ENCODE results near the gene TRIM71.

Gene TRIM71

DNA sequence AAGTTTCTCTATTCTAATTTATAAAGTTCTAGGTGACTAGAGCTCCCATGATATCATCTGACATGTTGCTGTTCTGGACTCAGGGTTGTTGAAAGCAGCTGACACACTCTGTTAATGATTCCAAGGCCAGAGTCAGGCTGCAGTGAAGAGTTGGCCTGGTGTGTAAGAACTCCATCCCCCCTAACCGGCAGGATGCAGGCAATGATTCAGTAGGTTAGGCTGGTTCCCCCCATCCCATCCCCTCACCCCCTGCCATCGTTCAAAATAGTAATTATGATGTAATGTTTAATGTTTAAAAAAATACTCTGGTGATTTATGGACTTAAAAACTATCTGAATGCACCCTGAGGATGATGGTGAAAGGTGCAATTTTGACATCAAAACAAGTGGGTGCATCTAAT lies 4.6 kb upstream of the TRIM71 start:
- DNase-seq (ENCODE audit: low read depth in 1 of 2, low spot score in 1 of 2) = no peak
- Histone ChIP-seq H3K27ac (replicated peaks) (no peak overlapping the region), H3K4me3 (replicated peaks; ENCODE audit: insufficient read depth, low read length) (no peak overlapping the region), H3K27me3 (ENCODE audit: insufficient read depth, poor library complexity, severe bottlenecking) (peaks cover 13% of the 10 kb centered on the region)
- TF ChIP-seq SPI1 (IDR thresholded peaks at IDR 0.05; ENCODE audit: borderline replicate concordance, low read depth) (no peak), POLR2AphosphoS5 (IDR thresholded peaks at IDR 0.05; ENCODE audit: low read depth) (no peak), GABPA (IDR thresholded peaks at IDR 0.05; ENCODE audit: low read depth) (no peak), CTCF (IDR thresholded peaks at IDR 0.05; ENCODE audit: insufficient read depth, low read length) (no peak)
- TF ChIP-seq, protein P1, sequence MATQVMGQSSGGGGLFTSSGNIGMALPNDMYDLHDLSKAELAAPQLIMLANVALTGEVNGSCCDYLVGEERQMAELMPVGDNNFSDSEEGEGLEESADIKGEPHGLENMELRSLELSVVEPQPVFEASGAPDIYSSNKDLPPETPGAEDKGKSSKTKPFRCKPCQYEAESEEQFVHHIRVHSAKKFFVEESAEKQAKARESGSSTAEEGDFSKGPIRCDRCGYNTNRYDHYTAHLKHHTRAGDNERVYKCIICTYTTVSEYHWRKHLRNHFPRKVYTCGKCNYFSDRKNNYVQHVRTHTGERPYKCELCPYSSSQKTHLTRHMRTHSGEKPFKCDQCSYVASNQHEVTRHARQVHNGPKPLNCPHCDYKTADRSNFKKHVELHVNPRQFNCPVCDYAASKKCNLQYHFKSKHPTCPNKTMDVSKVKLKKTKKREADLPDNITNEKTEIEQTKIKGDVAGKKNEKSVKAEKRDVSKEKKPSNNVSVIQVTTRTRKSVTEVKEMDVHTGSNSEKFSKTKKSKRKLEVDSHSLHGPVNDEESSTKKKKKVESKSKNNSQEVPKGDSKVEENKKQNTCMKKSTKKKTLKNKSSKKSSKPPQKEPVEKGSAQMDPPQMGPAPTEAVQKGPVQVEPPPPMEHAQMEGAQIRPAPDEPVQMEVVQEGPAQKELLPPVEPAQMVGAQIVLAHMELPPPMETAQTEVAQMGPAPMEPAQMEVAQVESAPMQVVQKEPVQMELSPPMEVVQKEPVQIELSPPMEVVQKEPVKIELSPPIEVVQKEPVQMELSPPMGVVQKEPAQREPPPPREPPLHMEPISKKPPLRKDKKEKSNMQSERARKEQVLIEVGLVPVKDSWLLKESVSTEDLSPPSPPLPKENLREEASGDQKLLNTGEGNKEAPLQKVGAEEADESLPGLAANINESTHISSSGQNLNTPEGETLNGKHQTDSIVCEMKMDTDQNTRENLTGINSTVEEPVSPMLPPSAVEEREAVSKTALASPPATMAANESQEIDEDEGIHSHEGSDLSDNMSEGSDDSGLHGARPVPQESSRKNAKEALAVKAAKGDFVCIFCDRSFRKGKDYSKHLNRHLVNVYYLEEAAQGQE (IDR thresholded peaks at IDR 0.05; ENCODE audit: insufficient replicate concordance, low read depth) = no peak

DNA sequence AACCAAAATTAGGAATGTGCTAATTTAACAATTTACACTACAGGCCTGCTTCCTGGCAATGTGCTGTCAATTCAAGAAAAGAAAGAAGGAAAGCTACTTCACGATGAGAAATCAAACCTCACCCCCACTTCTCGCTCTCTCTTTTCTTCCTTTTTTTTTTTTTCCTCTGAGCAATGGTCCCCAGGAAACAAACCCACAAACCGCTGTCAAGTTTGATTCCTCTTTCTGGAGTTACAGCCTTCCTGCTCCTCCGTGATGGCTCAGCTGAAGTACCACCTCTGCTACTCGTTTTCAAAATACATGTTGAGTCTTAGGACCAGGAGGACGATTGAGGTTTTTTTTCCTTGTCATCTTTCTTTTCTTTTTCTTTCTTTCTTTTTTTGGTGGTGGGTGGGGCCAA lies 3.4 kb upstream of the TRIM71 start:
- Histone ChIP-seq H3K27me3 (ENCODE audit: insufficient read depth, poor library complexity, severe bottlenecking) (peaks cover 22% of the 10 kb centered on the region), H3K27ac (replicated peaks) (no peak overlapping the region), H3K4me3 (replicated peaks; ENCODE audit: insufficient read depth, low read length) (no peak overlapping the region)
- TF ChIP-seq, protein P1 (IDR thresholded peaks at IDR 0.05; ENCODE audit: insufficient replicate concordance, low read depth) = no peak
- TF ChIP-seq SPI1 (IDR thresholded peaks at IDR 0.05; ENCODE audit: borderline replicate concordance, low read depth) = no peak
- peak; percentile 4 to 83 for DNase-seq (ENCODE audit: low read depth in 1 of 2, low spot score in 1 of 2)

- H3K27ac ChIP-seq (replicated peaks) = no peak overlapping the region
Measured at GRCh38 chr3:32815841-32816438, 1.9 kb upstream of the TRIM71 start.

More at GRCh38 chr3:32815841-32816438, 1.9 kb upstream of the TRIM71 start:
- no peak for TF ChIP-seq POLR2AphosphoS5 (IDR thresholded peaks at IDR 0.05; ENCODE audit: low read depth)
- no peak for TF ChIP-seq SPI1 (IDR thresholded peaks at IDR 0.05; ENCODE audit: borderline replicate concordance, low read depth)
- no peak for TF ChIP-seq GABPA (IDR thresholded peaks at IDR 0.05; ENCODE audit: low read depth)
- no peak for TF ChIP-seq CTCF (IDR thresholded peaks at IDR 0.05; ENCODE audit: insufficient read depth, low read length)
- Histone ChIP-seq H3K4me3 (replicated peaks; ENCODE audit: insufficient read depth, low read length) (no peak overlapping the region), H3K27me3 (ENCODE audit: insufficient read depth, poor library complexity, severe bottlenecking) (peaks cover 36% of the 10 kb centered on the region)
- no peak for DNase-seq (ENCODE audit: low read depth in 1 of 2, low spot score in 1 of 2)

Measured in HL-60 (cell line).